Measurements from ENCODE around the gene NRCAM. TPM values are rescaled to one million over a fixed set of nuclear protein-coding genes. Genes with fewer than 3 reads are reported as not detected.
A peak's percentile ranks its signal among the peaks of the same experiment; 100 is the strongest.

The NRCAM gene
- total RNA-seq, 6 donors from 2014 or later, result 2.5 to 23.0 (median 5.0) TPM

DNA sequence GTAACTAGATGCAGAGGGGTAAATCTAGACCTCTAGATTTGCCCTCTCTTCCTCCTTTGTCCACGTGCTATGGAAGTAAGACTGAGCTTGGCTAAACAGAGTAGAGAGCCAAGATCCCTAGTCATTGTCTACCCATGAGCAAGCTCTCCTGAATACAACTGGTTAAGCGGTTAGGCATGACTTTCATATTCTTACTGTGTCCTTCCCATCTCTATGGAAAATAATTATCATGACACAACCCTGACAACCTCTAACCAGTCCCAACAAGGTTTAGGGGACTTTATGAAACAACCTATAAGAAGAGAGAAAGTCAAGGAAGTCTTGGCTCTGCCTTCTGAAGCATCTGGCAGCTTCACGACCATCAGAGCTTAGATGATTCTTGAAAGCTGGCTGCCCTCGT, 318.2 kb downstream of the NRCAM start:
- 79 to 95% methylated on average over 4 of the region's 4 CpGs for WGBS, 2 donors
- H3K4me1 ChIP-seq, result no peaks in the 10 kb centered on the region
- no peak for DNase-seq
- TF ChIP-seq EP300 (IDR thresholded peaks at IDR 0.05) (no peak), POLR2A (IDR thresholded peaks at IDR 0.05) (no peak), POLR2AphosphoS5 (IDR thresholded peaks at IDR 0.05) (no peak)
- TF ChIP-seq, protein P1, sequence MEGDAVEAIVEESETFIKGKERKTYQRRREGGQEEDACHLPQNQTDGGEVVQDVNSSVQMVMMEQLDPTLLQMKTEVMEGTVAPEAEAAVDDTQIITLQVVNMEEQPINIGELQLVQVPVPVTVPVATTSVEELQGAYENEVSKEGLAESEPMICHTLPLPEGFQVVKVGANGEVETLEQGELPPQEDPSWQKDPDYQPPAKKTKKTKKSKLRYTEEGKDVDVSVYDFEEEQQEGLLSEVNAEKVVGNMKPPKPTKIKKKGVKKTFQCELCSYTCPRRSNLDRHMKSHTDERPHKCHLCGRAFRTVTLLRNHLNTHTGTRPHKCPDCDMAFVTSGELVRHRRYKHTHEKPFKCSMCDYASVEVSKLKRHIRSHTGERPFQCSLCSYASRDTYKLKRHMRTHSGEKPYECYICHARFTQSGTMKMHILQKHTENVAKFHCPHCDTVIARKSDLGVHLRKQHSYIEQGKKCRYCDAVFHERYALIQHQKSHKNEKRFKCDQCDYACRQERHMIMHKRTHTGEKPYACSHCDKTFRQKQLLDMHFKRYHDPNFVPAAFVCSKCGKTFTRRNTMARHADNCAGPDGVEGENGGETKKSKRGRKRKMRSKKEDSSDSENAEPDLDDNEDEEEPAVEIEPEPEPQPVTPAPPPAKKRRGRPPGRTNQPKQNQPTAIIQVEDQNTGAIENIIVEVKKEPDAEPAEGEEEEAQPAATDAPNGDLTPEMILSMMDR (IDR thresholded peaks at IDR 0.05), result no peak
- no peak for ATAC-seq (ENCODE audit: low FRiP score in 2 of 2)
- no peaks in the 10 kb centered on the region for H3K36me3 ChIP-seq
- no peak overlapping the region for H3K27ac ChIP-seq
- no peak overlapping the region for H3K4me3 ChIP-seq
- no peaks in the 10 kb centered on the region for H3K27me3 ChIP-seq
- no peaks in the 10 kb centered on the region for H3K9me3 ChIP-seq

GRCh38 chr7:108137040-108137439, 319.2 kb downstream of the NRCAM start:
- Histone ChIP-seq H3K4me3 (no peak overlapping the region), H3K9me3 (no peaks in the 10 kb centered on the region), H3K36me3 (no peaks in the 10 kb centered on the region), H3K27ac (no peak overlapping the region), H3K4me1 (no peaks in the 10 kb centered on the region), H3K27me3 (no peaks in the 10 kb centered on the region)
- 94 to 96% methylated on average over 3 of the region's 3 CpGs for WGBS, 2 donors
- ATAC-seq (ENCODE audit: low FRiP score in 2 of 2) (no peak), DNase-seq (no peak)
- no peak for TF ChIP-seq POLR2AphosphoS5 (IDR thresholded peaks at IDR 0.05)
- no peak for TF ChIP-seq EP300 (IDR thresholded peaks at IDR 0.05)
- TF ChIP-seq POLR2A (IDR thresholded peaks at IDR 0.05), result no peak
- TF ChIP-seq, protein P1 (IDR thresholded peaks at IDR 0.05), result no peak

- Histone ChIP-seq H3K4me3 (no peak overlapping the region), H3K27me3 (no peaks in the 10 kb centered on the region), H3K9me3 (no peaks in the 10 kb centered on the region), H3K36me3 (no peaks in the 10 kb centered on the region), H3K27ac (no peak overlapping the region), H3K4me1 (no peaks in the 10 kb centered on the region)
- WGBS, 2 donors, result 72 to 73% methylated on average over 4 of the region's 4 CpGs
- TF ChIP-seq POLR2A (IDR thresholded peaks at IDR 0.05) (no peak), POLR2AphosphoS5 (IDR thresholded peaks at IDR 0.05) (no peak), EP300 (IDR thresholded peaks at IDR 0.05) (no peak)
- TF ChIP-seq, protein P1 (IDR thresholded peaks at IDR 0.05), result no peak
- ATAC-seq (ENCODE audit: low FRiP score in 2 of 2) (peak in 1 of 2 donors; percentile 44), DNase-seq (no peak)
These were observed 320.0 kb downstream of the NRCAM start for GRCh38 chr7:108136191-108136688.

DNA sequence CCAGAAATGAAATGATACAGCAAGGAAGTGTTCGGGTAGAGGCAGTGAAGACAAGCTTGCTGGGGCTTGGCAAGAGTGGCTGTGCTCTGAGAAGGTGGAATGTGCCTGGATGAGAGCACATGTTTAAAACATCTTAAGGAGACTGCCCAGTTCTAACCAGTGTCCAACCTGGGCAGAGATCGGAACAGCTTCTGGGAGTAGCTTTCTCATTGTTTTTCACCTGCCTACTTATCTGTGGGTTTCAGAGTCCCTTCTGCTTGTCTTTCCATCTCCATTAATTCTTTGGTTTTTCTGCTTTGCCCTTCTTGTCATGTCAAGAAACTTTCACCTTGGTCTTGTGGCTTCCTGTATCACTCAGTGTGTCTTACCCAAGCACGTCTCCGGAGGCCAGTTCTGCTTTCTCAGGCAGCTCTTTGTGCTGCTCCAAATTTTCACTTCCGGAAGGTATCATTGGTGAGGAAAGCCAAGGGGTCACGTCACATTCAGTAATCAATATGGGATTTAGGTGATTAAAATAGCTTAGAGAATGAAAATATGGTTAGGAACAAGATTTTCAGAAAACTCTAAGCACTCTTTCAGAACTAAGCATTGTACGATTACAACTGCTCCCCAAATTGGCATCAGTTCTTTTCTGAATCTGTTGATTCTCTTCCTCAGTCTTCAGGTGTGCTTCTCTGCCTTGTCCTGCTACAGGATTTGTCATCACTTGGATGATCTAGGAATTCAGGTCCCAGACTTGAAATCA, 320.6 kb downstream of the NRCAM start:
- TF ChIP-seq, protein P1 (IDR thresholded peaks at IDR 0.05), result no peak
- TF ChIP-seq POLR2A (IDR thresholded peaks at IDR 0.05), result no peak
- TF ChIP-seq POLR2AphosphoS5 (IDR thresholded peaks at IDR 0.05), result no peak
- no peak for TF ChIP-seq EP300 (IDR thresholded peaks at IDR 0.05)
- no peaks in the 10 kb centered on the region for H3K36me3 ChIP-seq
- DNase-seq, result peak in 1 of 2 donors; percentile 28
- ATAC-seq (ENCODE audit: low FRiP score in 2 of 2), result peak in 1 of 2 donors; percentile 65
- H3K4me1 ChIP-seq, result no peaks in the 10 kb centered on the region
- no peaks in the 10 kb centered on the region for H3K9me3 ChIP-seq
- 75 to 83% methylated on average over 7 of the region's 7 CpGs for WGBS, 2 donors
- no peak overlapping the region for H3K27ac ChIP-seq
- no peak overlapping the region for H3K4me3 ChIP-seq
- H3K27me3 ChIP-seq, result no peaks in the 10 kb centered on the region

GRCh38 chr7:108134486-108134885, 321.8 kb downstream of the NRCAM start:
- no peaks in the 10 kb centered on the region for H3K9me3 ChIP-seq
- no peaks in the 10 kb centered on the region for H3K36me3 ChIP-seq
- TF ChIP-seq, protein P1 (IDR thresholded peaks at IDR 0.05), result no peak
- TF ChIP-seq POLR2A (IDR thresholded peaks at IDR 0.05), result no peak
- TF ChIP-seq POLR2AphosphoS5 (IDR thresholded peaks at IDR 0.05), result no peak
- TF ChIP-seq EP300 (IDR thresholded peaks at IDR 0.05), result no peak
- no peaks in the 10 kb centered on the region for H3K27me3 ChIP-seq
- no peak overlapping the region for H3K27ac ChIP-seq
- no peak for DNase-seq
- no peaks in the 10 kb centered on the region for H3K4me1 ChIP-seq
- H3K4me3 ChIP-seq, result no peak overlapping the region
- no peak for ATAC-seq (ENCODE audit: low FRiP score in 2 of 2)
- 92 to 93% methylated on average over 1 of the region's 1 CpG for WGBS, 2 donors
